SK-N-SH (cell line): ENCODE data around the gene FAM222A. TPM values are rescaled to one million over a fixed set of nuclear protein-coding genes. Genes with fewer than 3 reads are reported as not detected.

Experiments used
- CTCF ChIA-PET: fragments of 300-600, 350-600 bp; formaldehyde crosslinking; extraction: SDS; loops from one replicate; lab custom pipeline; 2021; lab: Yijun Ruan, JAX
- POLR2A ChIA-PET: fragments of 350-600 bp; sonication (Branson Sonifier 250); formaldehyde crosslinking; extraction: SDS; loops from one replicate; lab custom pipeline; 2020; ENCODE audit warnings: antibody characterized with exemption, inconsistent platforms; lab: Yijun Ruan, JAX
- DNase-seq: peaks from one replicate; pipeline ENCODE4 v3.0.0; 2012
- H2AFZ ChIP-seq: fragments of 200-600 bp; sonication (generic); 2 replicates; pipeline ENCODE4 v1.8.1; 2016; ENCODE audit warnings: antibody characterized with exemption, mild to moderate bottlenecking, low read depth
- H3F3A ChIP-seq: fragments of 200-600 bp; sonication (generic); replicated peaks from 2 replicates; pipeline ENCODE3; 2016; ENCODE audit warnings: antibody characterized with exemption, mild to moderate bottlenecking; ENCODE audit not compliant: insufficient read depth
- H3K27ac ChIP-seq, 2 experiments: fragments of 200-500 bp in 1 of 2; fragments of 200-600 bp in 1 of 2; sonication (Bioruptor generic) in 1 of 2; sonication (generic), shearing (Covaris generic) in 1 of 2; 2 replicates each; pipeline versions ENCODE4 v1.5.1 to v1.6.1; 2014 to 2016; ENCODE audit warnings: low read depth in 2 of 2, inconsistent platforms in 1 of 2, low read length in 1 of 2, mild to moderate bottlenecking in 1 of 2, mixed read lengths in 1 of 2
- H3K27me3 ChIP-seq: fragments of 200-600 bp; sonication (generic), shearing (Covaris generic); 2 replicates; pipeline ENCODE4 v1.6.1; 2016; ENCODE audit warnings: mixed run types; ENCODE audit not compliant: insufficient read depth
- H3K36me3 ChIP-seq, 2 experiments: fragments of 200-500 bp in 1 of 2; fragments of 200-600 bp in 1 of 2; sonication (Bioruptor generic) in 1 of 2; sonication (generic) in 1 of 2; replicated peaks in 1 of 2; 2 replicates each; pipeline versions ENCODE3 to v1.5.1; 2014 to 2016; ENCODE audit warnings: low read length in 1 of 2, mild to moderate bottlenecking in 1 of 2; ENCODE audit not compliant: insufficient read depth in 2 of 2, control insufficient read depth in 1 of 2
- H3K4me1 ChIP-seq, 2 experiments: fragments of 200-500 bp in 1 of 2; fragments of 200-600 bp in 1 of 2; sonication (Bioruptor generic) in 1 of 2; sonication (generic), shearing (Covaris generic) in 1 of 2; 2 replicates each; pipeline versions ENCODE4 v1.5.1 to v1.6.1; 2014 to 2016; ENCODE audit warnings: low read depth in 1 of 2, low read length in 1 of 2, mixed run types in 1 of 2; ENCODE audit not compliant: insufficient read depth in 2 of 2, control insufficient read depth in 1 of 2
- H3K4me2 ChIP-seq: fragments of 200-600 bp; sonication (generic), shearing (Covaris generic); 2 replicates; pipeline ENCODE4 v1.6.1; 2017; ENCODE audit warnings: mixed run types
- H3K4me3 ChIP-seq, 2 experiments: fragments of 200-500 bp in 1 of 2; fragments of 200-600 bp in 1 of 2; sonication (Bioruptor generic) in 1 of 2; sonication (generic), shearing (Covaris generic) in 1 of 2; 2 replicates each; pipeline versions ENCODE4 v1.5.1 to v1.8.1; 2014 to 2016; ENCODE audit warnings: low read depth in 2 of 2, inconsistent platforms in 1 of 2, low read length in 1 of 2, mild to moderate bottlenecking in 1 of 2, mixed read lengths in 1 of 2, moderate library complexity in 1 of 2
- H3K79me2 ChIP-seq: fragments of 200-600 bp; sonication (generic); 2 replicates; pipeline ENCODE4 v1.8.1; 2017; ENCODE audit warnings: mild to moderate bottlenecking; ENCODE audit not compliant: insufficient read depth
- H3K9ac ChIP-seq: fragments of 200-600 bp; sonication (generic); 2 replicates; pipeline ENCODE4 v1.6.1; 2017; ENCODE audit warnings: mixed run types
- H3K9me2 ChIP-seq: fragments of 200-600 bp; sonication (generic); 2 replicates; pipeline ENCODE4 v1.6.1; 2017; ENCODE audit warnings: mixed run types
- H3K9me3 ChIP-seq: fragments of 200-600 bp; sonication (generic); 2 replicates; pipeline ENCODE4 v1.6.1; 2017; ENCODE audit warnings: mixed run types, mild to moderate bottlenecking, moderate library complexity
- H4K20me1 ChIP-seq: fragments of 200-600 bp; sonication (generic); 2 replicates; pipeline ENCODE4 v1.6.1; 2017; ENCODE audit warnings: mild to moderate bottlenecking, mixed run types; ENCODE audit not compliant: insufficient read depth
- ELF1 ChIP-seq: IDR thresholded peaks from 2 replicates; pipeline ENCODE4 v1.4.0; 2012
- GABPA ChIP-seq: IDR thresholded peaks from 2 replicates; pipeline ENCODE4 v1.4.0; 2012; ENCODE audit warnings: low read depth, mild to moderate bottlenecking
- GATA2 ChIP-seq: sonication (generic); formaldehyde crosslinking; IDR thresholded peaks from 2 replicates; pipeline ENCODE4 v1.5.0; 2020; ENCODE audit warnings: mild to moderate bottlenecking, missing genetic modification reagents
- JUND ChIP-seq: IDR thresholded peaks from 2 replicates; pipeline ENCODE4 v1.4.0; 2012
- MEF2A ChIP-seq: IDR thresholded peaks from 2 replicates; pipeline ENCODE4 v1.4.0; 2012; ENCODE audit warnings: low read depth, borderline replicate concordance
- MXI1 ChIP-seq: IDR thresholded peaks from 2 replicates; pipeline ENCODE4 v1.6.1; 2012; ENCODE audit warnings: mild to moderate bottlenecking, low read depth, low read length, improper control_type of control experiment
- NFIC ChIP-seq: IDR thresholded peaks from 2 replicates; pipeline ENCODE4 v1.4.0; 2012; ENCODE audit warnings: borderline replicate concordance
- POLR2AphosphoS5 ChIP-seq: IDR thresholded peaks from 2 replicates; pipeline ENCODE4 v1.6.1; 2012; ENCODE audit warnings: low read depth, low read length
- RAD21 ChIP-seq: IDR thresholded peaks from 2 replicates; pipeline ENCODE4 v1.6.1; 2012; ENCODE audit warnings: mild to moderate bottlenecking, low read length
- RFX5 ChIP-seq: IDR thresholded peaks from 2 replicates; pipeline ENCODE4 v1.6.1; 2012; ENCODE audit warnings: mild to moderate bottlenecking, improper control_type of control experiment, low read length
- SIN3A ChIP-seq: IDR thresholded peaks from 2 replicates; pipeline ENCODE4 v1.6.1; 2012; ENCODE audit warnings: low read depth, mild to moderate bottlenecking, low read length, moderate library complexity, borderline replicate concordance
- TAF1 ChIP-seq: IDR thresholded peaks from 2 replicates; pipeline ENCODE4 v1.6.1; 2012; ENCODE audit warnings: low read depth, mild to moderate bottlenecking, low read length, moderate library complexity, borderline replicate concordance
- TCF12 ChIP-seq: IDR thresholded peaks from 2 replicates; pipeline ENCODE4 v1.4.0; 2012
- TEAD4 ChIP-seq: IDR thresholded peaks from 2 replicates; pipeline ENCODE4 v1.4.0; 2012; ENCODE audit warnings: mild to moderate bottlenecking, borderline replicate concordance; ENCODE audit not compliant: insufficient read depth
- YY1 ChIP-seq: IDR thresholded peaks from 2 replicates; pipeline ENCODE4 v1.4.0; 2012; ENCODE audit warnings: low read depth, mild to moderate bottlenecking
- WGBS: methylation state at CpG from one replicate; pipeline ENCODE4 v1.1.6; 2017; ENCODE audit warnings: low lambda C conversion rate; 5-methylcytosine and 5-hydroxymethylcytosine counted together
- polyA plus RNA-seq, 3 experiments: library from polyadenylated mRNA; depleted of rRNA; stranded (reverse); fragments of >200 nt; gene quantifications; 2 replicates each; pipeline ENCODE4 v1.2.3, GENCODE V29; 2012
- TF ChIP-seq, protein P1 (sequence below): fragments of 150-350 bp; IDR thresholded peaks from 2 replicates; pipeline ENCODE4 v1.6.1; 2016; ENCODE audit warnings: mild to moderate bottlenecking, low read depth, low read length
- TF ChIP-seq, protein P2 (sequence below): IDR thresholded peaks from 2 replicates; pipeline ENCODE4; 2012
- TF ChIP-seq, protein P3 (sequence below): fragments of 200-600 bp; sonication (generic); IDR thresholded peaks from 2 replicates; pipeline ENCODE4 v1.6.1; 2017; ENCODE audit warnings: antibody characterized with exemption, mild to moderate bottlenecking, moderate library complexity
- TF ChIP-seq, protein P4 (sequence below): IDR thresholded peaks from 2 replicates; pipeline ENCODE4 v1.4.0; 2012; ENCODE audit warnings: low read depth, borderline replicate concordance

FAM222A gene
- polyA plus RNA-seq, 1 of the 3 experiments (the other 2 are of a cell fraction) = 1.6 TPM

DNA sequence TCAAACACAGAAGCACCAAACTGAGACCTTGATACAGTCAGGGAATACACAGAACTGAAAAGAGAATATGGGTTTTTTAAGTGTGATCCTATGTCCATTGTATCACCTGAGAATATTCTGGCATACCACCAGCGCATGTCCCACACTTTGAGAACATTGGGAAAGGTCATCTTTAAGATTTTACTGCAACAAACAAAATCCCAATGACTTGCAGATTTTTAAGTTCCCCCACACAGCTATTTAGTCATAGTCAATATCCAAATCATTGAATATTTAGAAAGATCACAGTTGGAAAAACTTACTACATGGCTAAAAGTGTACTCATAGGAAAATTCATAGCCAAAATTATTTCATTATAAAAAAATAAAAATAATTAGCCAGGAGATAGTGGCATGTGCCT is 65.1 kb downstream of the FAM222A start (continued):
- TF ChIP-seq, protein P1, sequence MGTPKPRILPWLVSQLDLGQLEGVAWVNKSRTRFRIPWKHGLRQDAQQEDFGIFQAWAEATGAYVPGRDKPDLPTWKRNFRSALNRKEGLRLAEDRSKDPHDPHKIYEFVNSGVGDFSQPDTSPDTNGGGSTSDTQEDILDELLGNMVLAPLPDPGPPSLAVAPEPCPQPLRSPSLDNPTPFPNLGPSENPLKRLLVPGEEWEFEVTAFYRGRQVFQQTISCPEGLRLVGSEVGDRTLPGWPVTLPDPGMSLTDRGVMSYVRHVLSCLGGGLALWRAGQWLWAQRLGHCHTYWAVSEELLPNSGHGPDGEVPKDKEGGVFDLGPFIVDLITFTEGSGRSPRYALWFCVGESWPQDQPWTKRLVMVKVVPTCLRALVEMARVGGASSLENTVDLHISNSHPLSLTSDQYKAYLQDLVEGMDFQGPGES = no peak
- TF ChIP-seq GATA2 (CRISPR knock-in tag) = no peak
- no peak for TF ChIP-seq MXI1
- no peak for TF ChIP-seq GABPA
- TF ChIP-seq NFIC = no peak
- TF ChIP-seq, protein P2, sequence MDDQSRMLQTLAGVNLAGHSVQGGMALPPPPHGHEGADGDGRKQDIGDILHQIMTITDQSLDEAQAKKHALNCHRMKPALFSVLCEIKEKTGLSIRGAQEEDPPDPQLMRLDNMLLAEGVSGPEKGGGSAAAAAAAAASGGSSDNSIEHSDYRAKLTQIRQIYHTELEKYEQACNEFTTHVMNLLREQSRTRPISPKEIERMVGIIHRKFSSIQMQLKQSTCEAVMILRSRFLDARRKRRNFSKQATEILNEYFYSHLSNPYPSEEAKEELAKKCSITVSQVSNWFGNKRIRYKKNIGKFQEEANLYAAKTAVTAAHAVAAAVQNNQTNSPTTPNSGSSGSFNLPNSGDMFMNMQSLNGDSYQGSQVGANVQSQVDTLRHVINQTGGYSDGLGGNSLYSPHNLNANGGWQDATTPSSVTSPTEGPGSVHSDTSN = no peak
- no peak for TF ChIP-seq POLR2AphosphoS5
- TF ChIP-seq RFX5 = no peak
- TF ChIP-seq, all 33 proteins: peak for 0

DNA sequence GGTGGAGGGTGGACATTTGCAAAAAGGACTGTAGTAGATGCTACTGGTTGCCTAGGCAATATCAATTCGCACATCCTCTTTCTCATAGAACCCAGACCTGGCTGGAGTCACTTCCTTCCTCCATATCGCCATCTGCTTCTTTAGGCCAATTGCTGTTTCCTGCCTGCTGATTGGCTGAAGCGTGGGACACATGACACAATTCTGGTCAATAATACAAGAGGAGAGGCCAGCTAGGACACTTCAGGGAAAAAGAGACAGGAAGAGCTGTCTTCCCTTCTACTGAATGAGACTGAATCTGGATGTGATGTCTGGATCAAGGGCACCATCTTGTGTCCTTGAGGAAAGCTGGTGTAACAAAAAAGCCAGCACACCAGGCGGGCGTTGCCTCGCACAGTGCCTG is 65.8 kb downstream of the FAM222A start:
- Histone ChIP-seq H3K9me3 (no peaks in the 10 kb centered on the region), H3K9ac (no peak overlapping the region), H3F3A (no peaks in the 10 kb centered on the region), H3K36me3 (no peaks in the 10 kb centered on the region), H3K79me2 (no peaks in the 10 kb centered on the region), H3K27me3 (no peaks in the 10 kb centered on the region), H2AFZ (no peak overlapping the region), H4K20me1 (no peaks in the 10 kb centered on the region), H3K4me1 (peaks cover 0 to 3% of the 10 kb centered on the region in 2 experiments; a peak in 1 of 4 replicates), H3K27ac (no peak overlapping the region), H3K4me2 (no peak overlapping the region), H3K9me2 (no peaks in the 10 kb centered on the region), H3K4me3 (no peak overlapping the region)
- POLR2A ChIA-PET = no interaction called here
- CTCF ChIA-PET = interaction anchor here (1.0 to 1.3 kb wide), 4 partner anchors 132 to 267 kb away, joined by 3 read pairs; no protein-coding TSS in a partner anchor
- DNase-seq = no peak
- TF ChIP-seq RAD21 (peak; percentile 52), GATA2 (CRISPR knock-in tag) (no peak), SIN3A (no peak)
- WGBS = 81% methylated on average over 6 of the region's 6 CpGs

DNA sequence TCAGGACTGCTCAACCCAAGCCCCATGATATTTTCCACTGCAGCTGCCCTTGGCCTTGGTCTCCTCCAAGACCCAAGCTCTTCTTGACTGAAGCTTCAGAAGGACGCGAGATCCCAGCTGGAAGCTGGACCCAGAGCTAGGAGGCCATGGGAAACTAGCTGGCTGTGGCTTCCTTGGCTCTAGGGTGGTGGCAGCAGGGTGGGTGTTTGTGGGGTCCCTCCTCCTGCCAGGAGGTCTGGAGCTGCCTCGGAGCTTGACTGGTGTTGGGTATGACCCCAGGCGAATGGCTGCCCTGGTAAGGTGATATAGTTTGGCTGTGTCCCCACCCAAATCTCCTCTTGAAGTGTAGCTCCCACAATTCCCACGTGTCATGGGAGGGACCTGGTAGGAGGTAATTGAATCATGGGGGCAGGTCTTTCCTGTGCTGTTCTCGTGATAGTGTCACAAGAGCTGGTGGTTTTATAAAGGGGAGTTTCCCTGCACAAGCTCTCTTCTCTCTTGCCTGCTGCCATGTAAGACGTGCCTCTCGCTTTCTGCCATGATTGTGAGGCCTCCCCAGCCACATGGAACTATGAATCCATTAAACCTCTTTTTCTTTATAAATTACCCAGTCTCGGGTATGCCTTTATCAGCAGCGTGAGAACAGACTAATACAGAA is 68.2 kb downstream of the FAM222A start:
- Histone ChIP-seq H3K9me3 (no peaks in the 10 kb centered on the region), H3K9ac (no peak overlapping the region), H3K27ac (no peak overlapping the region), H3K9me2 (no peaks in the 10 kb centered on the region), H3K79me2 (no peaks in the 10 kb centered on the region), H4K20me1 (no peaks in the 10 kb centered on the region), H3F3A (no peaks in the 10 kb centered on the region), H3K36me3 (no peaks in the 10 kb centered on the region), H3K4me2 (no peak overlapping the region), H3K4me1 (peaks cover 0 to 3% of the 10 kb centered on the region in 2 experiments; a peak in 1 of 4 replicates), H2AFZ (no peak overlapping the region), H3K4me3 (no peak overlapping the region), H3K27me3 (no peaks in the 10 kb centered on the region)
- POLR2A ChIA-PET = interaction anchor here (0.9 to 1.5 kb wide), 3 partner anchors 28 to 184 kb away, joined by 3 read pairs; no protein-coding TSS in a partner anchor
- CTCF ChIA-PET = interaction anchor here (0.9 to 2.2 kb wide), 3 partner anchors 28 to 185 kb away, joined by 3 to 7 read pairs (median 3); no protein-coding TSS in a partner anchor
- 58% methylated on average over 8 of the region's 10 CpGs for WGBS
- no peak for DNase-seq
- TF ChIP-seq, protein P3, sequence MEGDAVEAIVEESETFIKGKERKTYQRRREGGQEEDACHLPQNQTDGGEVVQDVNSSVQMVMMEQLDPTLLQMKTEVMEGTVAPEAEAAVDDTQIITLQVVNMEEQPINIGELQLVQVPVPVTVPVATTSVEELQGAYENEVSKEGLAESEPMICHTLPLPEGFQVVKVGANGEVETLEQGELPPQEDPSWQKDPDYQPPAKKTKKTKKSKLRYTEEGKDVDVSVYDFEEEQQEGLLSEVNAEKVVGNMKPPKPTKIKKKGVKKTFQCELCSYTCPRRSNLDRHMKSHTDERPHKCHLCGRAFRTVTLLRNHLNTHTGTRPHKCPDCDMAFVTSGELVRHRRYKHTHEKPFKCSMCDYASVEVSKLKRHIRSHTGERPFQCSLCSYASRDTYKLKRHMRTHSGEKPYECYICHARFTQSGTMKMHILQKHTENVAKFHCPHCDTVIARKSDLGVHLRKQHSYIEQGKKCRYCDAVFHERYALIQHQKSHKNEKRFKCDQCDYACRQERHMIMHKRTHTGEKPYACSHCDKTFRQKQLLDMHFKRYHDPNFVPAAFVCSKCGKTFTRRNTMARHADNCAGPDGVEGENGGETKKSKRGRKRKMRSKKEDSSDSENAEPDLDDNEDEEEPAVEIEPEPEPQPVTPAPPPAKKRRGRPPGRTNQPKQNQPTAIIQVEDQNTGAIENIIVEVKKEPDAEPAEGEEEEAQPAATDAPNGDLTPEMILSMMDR = no peak
- TF ChIP-seq, protein P4, sequence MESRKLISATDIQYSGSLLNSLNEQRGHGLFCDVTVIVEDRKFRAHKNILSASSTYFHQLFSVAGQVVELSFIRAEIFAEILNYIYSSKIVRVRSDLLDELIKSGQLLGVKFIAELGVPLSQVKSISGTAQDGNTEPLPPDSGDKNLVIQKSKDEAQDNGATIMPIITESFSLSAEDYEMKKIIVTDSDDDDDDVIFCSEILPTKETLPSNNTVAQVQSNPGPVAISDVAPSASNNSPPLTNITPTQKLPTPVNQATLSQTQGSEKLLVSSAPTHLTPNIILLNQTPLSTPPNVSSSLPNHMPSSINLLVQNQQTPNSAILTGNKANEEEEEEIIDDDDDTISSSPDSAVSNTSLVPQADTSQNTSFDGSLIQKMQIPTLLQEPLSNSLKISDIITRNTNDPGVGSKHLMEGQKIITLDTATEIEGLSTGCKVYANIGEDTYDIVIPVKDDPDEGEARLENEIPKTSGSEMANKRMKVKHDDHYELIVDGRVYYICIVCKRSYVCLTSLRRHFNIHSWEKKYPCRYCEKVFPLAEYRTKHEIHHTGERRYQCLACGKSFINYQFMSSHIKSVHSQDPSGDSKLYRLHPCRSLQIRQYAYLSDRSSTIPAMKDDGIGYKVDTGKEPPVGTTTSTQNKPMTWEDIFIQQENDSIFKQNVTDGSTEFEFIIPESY = no peak
- no peak for TF ChIP-seq GABPA
- no peak for TF ChIP-seq TEAD4
- TF ChIP-seq RAD21 = no peak
- TF ChIP-seq, protein P1 = no peak
- no peak for TF ChIP-seq TCF12
- no peak for TF ChIP-seq MEF2A
- TF ChIP-seq ELF1 = no peak
- no peak for TF ChIP-seq YY1
- TF ChIP-seq TAF1 = no peak
- no peak for TF ChIP-seq JUND
